A172 (cell line): Measurements from ENCODE around the gene TMEM130. TPM values are rescaled to one million over a fixed set of nuclear protein-coding genes. Genes with fewer than 3 reads are reported as not detected.

ENCODE experiments used
- DNase-seq: peaks from one replicate; pipeline ENCODE4 v3.0.0-alpha.2; 2015; ENCODE audit warnings: low spot score
- total RNA-seq: library from RNA; depleted of rRNA; stranded (reverse); fragments of >200 nt; shearing (Covaris generic); gene quantifications from 2 replicates; pipeline ENCODE4 v1.2.3, GENCODE V29; 2014; rRNA removed

Gene TMEM130
- total RNA-seq, 1 experiment from 2014 or later = 2.0 TPM

GRCh38 chr7:98808751-98809460 lies 60.9 kb downstream of the TMEM130 start:
- no peak for DNase-seq

GRCh38 chr7:98807068-98808048 lies 62.5 kb downstream of the TMEM130 start:
- DNase-seq = no peak

GRCh38 chr7:98805956-98806838 lies 63.6 kb downstream of the TMEM130 start:
- DNase-seq = no peak

GRCh38 chr7:98802781-98803110 lies 67.1 kb downstream of the TMEM130 start:
- DNase-seq = no peak

GRCh38 chr7:98802088-98802780 lies 67.6 kb downstream of the TMEM130 start:
- DNase-seq = peak; percentile 78

GRCh38 chr7:98800996-98801395 lies 68.8 kb downstream of the TMEM130 start:
- DNase-seq = no peak

GRCh38 chr7:98797150-98797549 lies 72.7 kb downstream of the TMEM130 start:
- DNase-seq = no peak

Other genes starting within 250 kb of the TMEM130 start
- gene TRRAP, start 8.5 kb upstream of the TMEM130 start, total RNA-seq = 11.9 and 12.9 TPM in 2 replicates